GM19025 (cell line): Measurements from ENCODE around the gene ACSL5.
"Not testable (repeated sequence)": the region's sequence is repeated elsewhere in the genome, so short reads cannot be mapped to it uniquely, and the experiment has no call there.

Source experiments
- ATAC-seq: cut with Tn5 transposase; IDR thresholded peaks from one replicate; pipeline ENCODE4 v1.9.1; 2021; ENCODE audit warnings: mild to moderate bottlenecking, low read depth, moderate library complexity; ENCODE audit not compliant: unreplicated experiment

Gene ACSL5

DNA sequence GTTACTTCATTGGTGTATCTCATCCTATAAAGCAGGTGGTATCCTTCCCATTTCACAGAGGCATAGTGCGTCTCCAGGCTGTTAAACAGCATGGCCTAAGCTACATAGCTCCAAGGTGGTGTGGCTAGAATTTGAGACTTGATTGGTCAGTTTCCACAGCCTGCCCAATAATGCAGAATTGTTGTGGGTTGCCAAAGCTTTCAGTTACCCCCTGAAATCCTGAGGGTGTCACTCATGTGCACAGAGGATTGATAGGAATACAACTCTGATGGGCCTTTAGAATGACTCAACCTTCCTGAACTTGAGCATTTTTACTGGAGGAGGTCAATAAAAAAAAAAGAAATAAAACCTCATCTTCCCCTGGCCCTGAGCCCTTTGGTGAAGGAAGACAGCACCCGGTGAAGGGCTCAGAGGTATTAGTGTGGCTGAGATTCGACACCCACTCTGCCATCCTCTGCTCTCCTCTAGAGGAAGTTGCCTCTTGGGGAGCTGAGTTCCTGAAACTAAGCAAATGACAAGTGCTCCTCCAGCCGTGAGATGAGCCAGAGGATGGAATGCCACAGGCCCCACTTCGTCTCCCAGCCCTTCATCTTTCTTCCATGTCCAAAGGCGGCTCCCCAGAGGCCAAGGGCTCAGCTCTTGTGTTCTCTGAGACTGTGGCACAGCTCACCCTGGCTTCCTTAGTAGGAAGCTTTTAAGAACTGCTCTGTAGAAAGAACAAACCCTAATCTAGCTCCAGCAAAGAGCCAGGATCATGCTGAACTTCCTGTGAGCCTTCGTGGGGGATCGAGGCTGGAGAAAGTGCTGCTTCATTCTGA, 1.0 kb downstream of the ACSL5 start:
- peak; percentile 36 for ATAC-seq

- peak; percentile 81 for ATAC-seq
Measured at GRCh38 chr10:112375721-112376395, 1.9 kb downstream of the ACSL5 start.

DNA sequence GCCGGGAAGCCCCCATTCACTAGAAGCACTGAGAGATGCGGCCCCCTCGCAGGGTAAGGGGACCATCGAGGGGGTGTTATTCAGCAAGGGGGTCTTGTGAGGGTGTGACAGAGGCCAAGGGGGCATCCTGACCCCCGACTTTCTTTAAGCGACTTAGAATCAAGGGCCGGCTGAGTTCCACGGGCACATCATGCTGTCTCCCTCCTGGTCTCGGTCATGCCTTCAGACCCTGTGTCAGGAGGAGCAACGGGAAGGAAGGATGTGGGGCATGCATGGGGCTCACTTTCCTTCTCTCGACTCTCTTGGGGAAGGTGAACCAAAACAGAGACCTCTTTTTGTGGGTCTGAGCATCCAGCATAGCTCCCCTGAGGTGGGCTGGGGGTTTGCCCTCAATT, 2.5 kb downstream of the ACSL5 start:
- ATAC-seq: peak; percentile 9

DNA sequence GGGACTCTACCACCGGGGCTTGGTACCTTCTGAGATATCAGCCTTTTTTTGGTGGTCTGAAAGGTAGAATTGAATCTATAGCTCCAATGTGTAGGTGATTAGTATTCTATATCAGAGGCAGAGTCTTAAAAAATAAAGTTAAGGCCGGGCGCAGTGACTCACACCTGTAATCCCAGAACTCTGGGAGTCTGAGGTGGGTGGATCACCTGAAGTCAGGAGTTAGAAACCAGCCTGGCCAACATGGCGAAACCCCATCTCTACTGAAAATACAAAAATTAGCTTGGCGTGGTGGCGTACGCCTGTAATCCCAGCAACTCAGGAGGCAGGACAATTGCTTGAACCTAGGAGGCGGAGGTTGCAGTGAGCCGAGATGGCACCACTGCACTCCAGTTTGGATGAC, 3.2 kb downstream of the ACSL5 start:
- not testable (repeated sequence) for ATAC-seq

DNA sequence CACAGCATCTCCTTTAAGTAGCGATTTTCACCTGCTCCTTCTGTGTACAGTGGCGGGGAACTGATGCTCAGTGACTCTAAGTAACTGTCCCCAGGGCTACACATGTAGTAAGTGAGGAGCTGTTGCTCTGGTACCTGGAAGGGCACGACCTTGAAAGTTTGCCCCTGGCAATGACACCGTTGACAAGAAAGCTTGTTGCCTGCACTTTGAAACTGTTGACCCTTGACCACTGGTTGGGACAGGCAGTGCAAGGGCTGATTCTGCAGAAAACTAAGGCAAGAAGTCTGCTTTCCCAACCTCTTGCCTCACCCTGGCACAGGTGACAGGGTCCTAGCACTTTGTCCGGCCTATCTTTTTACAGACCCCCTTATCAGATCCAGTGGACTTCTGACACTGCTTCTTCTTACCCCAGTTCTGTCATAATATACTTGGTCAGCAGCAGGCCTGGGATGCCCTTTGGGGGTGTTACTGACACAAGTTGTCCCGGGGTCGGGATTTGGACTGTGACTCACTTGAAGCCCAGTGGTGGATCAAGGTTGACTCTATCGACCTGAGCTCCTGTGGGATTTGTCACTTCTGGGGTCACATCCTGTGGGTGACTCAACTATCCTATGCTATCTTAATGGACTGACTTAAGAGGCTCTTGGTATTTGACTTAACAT, 5.8 kb downstream of the ACSL5 start:
- ATAC-seq: no peak

DNA sequence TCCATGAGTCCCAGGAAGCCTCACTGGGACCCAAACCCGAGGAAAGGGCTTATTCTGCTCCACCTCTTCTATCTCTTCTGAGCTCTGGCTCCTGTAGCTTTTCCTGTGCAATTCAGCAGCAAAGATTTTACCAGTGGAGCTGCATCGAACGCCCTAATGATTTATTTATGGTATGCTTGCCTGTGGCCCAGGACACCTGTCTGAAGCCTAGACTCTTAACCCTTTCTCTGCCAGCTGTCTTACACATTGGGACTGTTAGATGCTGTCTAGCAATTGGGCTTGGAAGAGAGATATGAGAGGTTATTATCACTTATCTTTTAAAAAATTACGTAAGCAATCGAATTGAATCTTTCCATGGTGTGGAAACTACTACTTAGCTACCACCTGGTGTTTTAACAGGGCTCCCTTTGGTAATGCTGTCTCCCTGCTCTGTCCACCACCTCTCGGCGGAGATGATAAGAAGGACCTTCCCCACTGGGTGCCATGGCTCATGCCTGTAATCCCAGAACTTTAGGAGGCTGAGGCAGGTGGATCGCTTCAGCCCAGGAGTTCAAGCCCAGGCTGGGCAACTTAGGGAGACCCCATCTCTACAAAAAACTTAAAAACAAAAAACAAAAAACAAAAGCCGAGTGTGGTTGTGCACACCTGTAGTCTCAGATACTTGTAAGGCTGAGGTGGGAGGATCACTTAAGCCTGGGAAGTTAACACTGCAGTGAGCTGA, 8.8 kb downstream of the ACSL5 start:
- no peak for ATAC-seq

DNA sequence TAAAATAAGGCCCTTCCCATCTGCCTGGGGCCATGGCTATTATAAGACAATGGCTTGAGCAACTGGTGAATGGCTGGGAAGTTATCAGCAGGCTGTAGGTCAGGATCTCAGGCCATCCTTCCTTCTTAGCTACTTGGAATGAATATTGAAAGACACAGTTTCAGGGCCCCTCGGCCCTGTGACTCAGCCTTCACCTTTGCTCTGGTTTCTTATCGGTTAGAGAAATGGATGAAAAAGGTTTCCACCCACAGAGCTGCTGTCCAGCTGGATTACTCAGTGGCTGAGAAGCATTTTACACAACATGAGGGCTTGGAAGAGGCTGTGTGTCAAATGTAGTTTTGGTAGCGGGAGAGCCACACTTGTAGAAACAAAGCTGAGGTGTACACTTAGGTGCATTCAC, 9.4 kb downstream of the ACSL5 start:
- no peak for ATAC-seq

- no peak for ATAC-seq
Measured at GRCh38 chr10:112384141-112384540, 10.2 kb downstream of the ACSL5 start.

GRCh38 chr10:112385201-112385600, 11.3 kb downstream of the ACSL5 start:
- ATAC-seq: no peak

DNA sequence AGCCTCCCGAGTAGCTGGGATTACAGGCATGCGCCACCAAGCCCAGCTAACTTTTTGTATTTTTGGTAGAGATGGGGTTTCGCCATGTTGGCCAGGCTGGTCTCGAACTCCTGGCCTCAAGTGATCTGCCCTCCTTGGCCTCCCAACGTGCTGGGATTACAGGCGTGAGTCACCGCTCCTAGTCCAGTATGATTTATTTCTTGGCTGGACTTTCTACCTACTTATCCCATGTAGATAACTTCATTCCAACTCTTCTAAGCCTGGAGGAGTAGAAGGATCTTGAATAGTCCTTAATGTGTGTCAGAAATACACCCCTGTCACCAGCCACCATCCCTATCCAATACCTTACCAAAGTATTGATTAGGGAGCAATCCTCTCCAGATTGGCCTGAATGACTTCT, 14.1 kb downstream of the ACSL5 start:
- ATAC-seq: not testable (repeated sequence)

DNA sequence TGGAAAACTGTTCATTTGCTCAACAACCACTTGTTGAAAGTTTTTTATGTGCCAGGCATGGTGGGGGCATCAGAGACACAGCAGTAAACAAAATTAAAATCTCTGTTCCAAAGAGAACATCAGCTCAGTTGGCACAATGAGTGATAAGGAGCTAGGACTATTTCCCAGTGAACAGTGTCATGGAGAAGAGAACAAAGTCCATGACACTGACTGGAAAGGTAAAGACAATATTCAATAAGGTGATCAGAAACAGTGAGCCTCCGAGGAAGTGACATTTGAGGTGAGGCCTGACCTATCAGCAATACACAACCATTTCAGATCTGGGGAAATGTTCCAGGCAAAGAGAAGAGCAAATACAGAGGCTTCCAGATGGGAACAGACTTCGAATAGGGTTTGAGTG, 14.6 kb downstream of the ACSL5 start:
- no peak for ATAC-seq

DNA sequence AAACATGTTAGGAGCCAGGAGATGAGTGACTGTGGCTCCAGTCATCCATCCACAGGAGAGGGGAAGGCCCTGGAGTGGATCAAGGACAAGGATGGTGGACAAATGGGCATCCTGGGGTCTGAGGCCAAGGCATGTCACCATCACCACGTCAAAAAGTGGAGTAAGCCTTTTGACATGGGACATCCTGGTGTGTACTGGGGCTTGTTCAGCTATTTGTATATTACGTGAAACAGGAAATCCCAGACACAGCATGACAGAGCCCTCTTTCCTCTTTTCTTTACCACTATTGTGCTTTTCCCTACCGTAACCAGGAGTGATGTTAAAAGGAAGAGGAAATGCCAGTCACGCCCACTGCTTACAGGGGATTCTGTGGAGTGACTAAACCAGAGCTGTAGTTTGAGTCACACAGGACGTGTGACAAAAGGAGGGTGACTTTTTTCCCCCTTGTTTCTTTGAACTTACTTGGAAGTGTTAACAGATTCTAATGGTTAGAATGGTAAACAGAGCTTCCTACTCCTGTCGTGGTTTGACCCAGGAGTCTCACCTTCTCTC, 15.4 kb downstream of the ACSL5 start:
- peak; percentile 56 for ATAC-seq

GRCh38 chr10:112390125-112390703, 16.3 kb downstream of the ACSL5 start:
- ATAC-seq: no peak

GRCh38 chr10:112393341-112393740, 19.4 kb downstream of the ACSL5 start:
- no peak for ATAC-seq

DNA sequence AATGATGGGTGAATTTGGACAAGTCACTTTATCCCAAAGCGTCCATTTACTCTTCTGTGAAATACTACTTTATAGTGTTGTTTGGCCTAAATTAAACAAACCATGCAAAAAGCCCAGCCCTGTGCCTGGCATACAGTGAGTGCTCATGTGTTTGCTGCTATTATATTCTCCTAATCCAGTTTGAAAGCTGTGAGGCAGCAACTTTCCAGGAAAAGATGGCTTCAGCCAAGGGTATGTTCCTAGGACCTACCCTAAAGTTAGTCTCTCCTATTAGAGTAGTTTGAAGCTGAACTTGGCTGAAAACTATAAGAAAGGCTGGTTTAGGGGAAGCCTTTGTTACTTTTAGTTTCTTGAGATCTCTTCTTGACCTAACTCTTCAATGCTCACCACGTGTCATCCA, 19.9 kb downstream of the ACSL5 start:
- ATAC-seq: no peak

GRCh38 chr10:112394475-112394875, 20.6 kb downstream of the ACSL5 start:
- ATAC-seq: no peak

DNA sequence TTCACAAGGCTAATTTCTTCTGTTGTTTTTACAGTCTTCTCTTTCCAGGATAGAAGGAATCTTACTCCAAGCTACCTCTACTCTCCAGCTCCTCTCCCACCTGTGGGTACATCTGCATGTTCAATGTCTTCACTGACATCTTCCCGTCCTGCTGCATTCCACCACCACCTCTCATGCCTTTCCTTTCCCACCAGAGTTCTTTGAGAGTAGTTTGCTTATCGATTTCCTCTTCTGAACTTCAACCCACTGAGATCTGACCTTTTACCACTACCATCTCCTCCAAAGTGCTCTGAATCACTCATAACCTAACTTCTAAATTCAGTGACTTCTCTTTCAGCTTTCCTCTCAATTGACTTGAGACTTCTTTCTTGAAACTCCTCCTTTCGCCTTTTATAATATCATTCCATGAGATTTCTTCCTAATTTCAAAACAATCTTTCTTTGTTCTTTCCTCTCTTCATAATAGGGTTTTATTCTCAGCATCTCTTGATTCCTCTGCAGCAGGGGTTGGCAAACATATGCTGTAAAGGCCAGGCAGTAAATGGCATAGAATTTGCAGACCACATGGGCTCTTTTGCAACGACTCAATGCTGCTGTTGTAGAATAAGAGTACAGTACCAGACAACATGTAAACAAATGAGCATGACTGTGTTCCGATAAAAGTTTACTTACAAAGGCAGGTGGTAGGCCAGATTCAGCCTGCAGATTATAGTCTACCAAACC, 22.1 kb downstream of the ACSL5 start:
- ATAC-seq: no peak

DNA sequence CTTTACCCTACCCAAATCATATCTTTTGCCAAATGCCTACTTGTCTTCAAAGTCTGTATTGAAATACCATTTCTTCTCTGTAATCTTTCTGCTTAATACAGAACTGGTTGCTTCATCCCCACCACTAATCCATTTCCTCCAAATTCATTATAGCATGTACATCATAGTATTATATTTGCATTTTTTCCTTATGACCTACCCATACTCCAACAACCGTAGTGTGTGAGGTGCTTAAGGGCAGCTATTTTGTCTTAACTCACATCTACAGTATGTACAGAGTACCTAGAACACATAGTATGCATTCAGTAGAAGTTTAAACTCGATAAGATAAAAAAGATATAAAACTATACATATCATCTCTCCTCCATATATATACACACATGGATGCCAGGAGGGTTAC, 23.7 kb downstream of the ACSL5 start:
- ATAC-seq: no peak

- no peak for ATAC-seq
Measured at GRCh38 chr10:112402917-112403316, 29.0 kb downstream of the ACSL5 start.

GRCh38 chr10:112404617-112405016, 30.7 kb downstream of the ACSL5 start:
- no peak for ATAC-seq
